WTC11 (cell line): ENCODE measurements around the gene SH2D6. TPM values are rescaled to one million over a fixed set of nuclear protein-coding genes. Genes with fewer than 3 reads are reported as not detected.
A peak's percentile ranks its signal among the peaks of the same experiment; 100 is the strongest.

Source experiments
- ATAC-seq: fragments of 200-7000 bp; cut with Tn5 transposase; 2 replicates; pipeline ENCODE4 v1.10.0; 2021; ENCODE audit warnings: mild to moderate bottlenecking, moderate library complexity
- CTCF ChIA-PET: fragments of 300-600 bp; sonication (Branson Sonifier 250); formaldehyde crosslinking; loops from one replicate; lab custom pipeline; 2021; ENCODE audit warnings: antibody characterized with exemption; lab: Charles Lee
- POLR2A ChIA-PET: fragments of 350-600 bp; sonication (Branson Sonifier 250); formaldehyde crosslinking; loops from one replicate; lab custom pipeline; 2021; ENCODE audit warnings: antibody characterized with exemption; lab: Charles Lee
- DNase-seq: peaks from one replicate; pipeline ENCODE4 v3.0.0; 2021; ENCODE audit warnings: low spot score
- H3K27ac Mint-ChIP-seq: 2 replicates; pipeline ENCODE4 v1.8.0; 2021; ENCODE audit warnings: mixed read lengths
- H3K27me3 Mint-ChIP-seq: 2 replicates; pipeline ENCODE4 v1.8.0; 2021; ENCODE audit warnings: low read depth, mild to moderate bottlenecking, moderate library complexity, mixed read lengths
- H3K36me3 Mint-ChIP-seq: 2 replicates; pipeline ENCODE4 v1.8.0; 2021; ENCODE audit warnings: mixed read lengths
- H3K4me1 Mint-ChIP-seq: 2 replicates; pipeline ENCODE4 v1.8.0; 2022; ENCODE audit warnings: mixed read lengths
- H3K4me3 Mint-ChIP-seq: 2 replicates; pipeline ENCODE4 v1.8.0; 2021; ENCODE audit warnings: mild to moderate bottlenecking, moderate library complexity, mixed read lengths
- H3K9me3 Mint-ChIP-seq: 2 replicates; pipeline ENCODE4 v1.8.0; 2021; ENCODE audit warnings: mixed read lengths
- AR ChIP-seq: fragments of 250-450 bp; sonication (Bioruptor Pico); IDR thresholded peaks from 2 replicates; pipeline ENCODE4 v1.9.0; 2021; ENCODE audit warnings: mild to moderate bottlenecking
- ATF6 ChIP-seq: sonication (generic); formaldehyde crosslinking; IDR thresholded peaks from 2 replicates; pipeline ENCODE4 v1.8.1; 2023; ENCODE audit warnings: mild to moderate bottlenecking, missing genetic modification reagents
- CDX4 ChIP-seq: fragments of 250-450 bp; sonication (Bioruptor Pico); IDR thresholded peaks from 2 replicates; pipeline ENCODE4 v1.9.0; 2021; ENCODE audit warnings: moderate library complexity, mild to moderate bottlenecking, inconsistent platforms, borderline replicate concordance
- E2F1 ChIP-seq: sonication (generic); formaldehyde crosslinking; IDR thresholded peaks from 2 replicates; pipeline ENCODE4 v1.8.0; 2022; ENCODE audit warnings: mild to moderate bottlenecking, missing genetic modification reagents
- E2F5 ChIP-seq: sonication (generic); formaldehyde crosslinking; IDR thresholded peaks from 2 replicates; pipeline ENCODE4 v1.8.1; 2022; ENCODE audit warnings: mild to moderate bottlenecking, moderate library complexity, missing genetic modification reagents
- ELF4 ChIP-seq: sonication (generic); formaldehyde crosslinking; IDR thresholded peaks from 2 replicates; pipeline ENCODE4 v1.8.1; 2022; ENCODE audit warnings: low read depth, mild to moderate bottlenecking, moderate library complexity, missing genetic modification reagents
- EMX1 ChIP-seq: fragments of 250-450 bp; sonication (Bioruptor Pico); IDR thresholded peaks from 2 replicates; pipeline ENCODE4 v1.8.0; 2021; ENCODE audit warnings: mild to moderate bottlenecking
- GABPB1 ChIP-seq: sonication (generic); formaldehyde crosslinking; IDR thresholded peaks from 2 replicates; pipeline ENCODE4 v1.8.1; 2023; ENCODE audit warnings: mild to moderate bottlenecking, missing genetic modification reagents
- GRHL2 ChIP-seq: fragments of 250-450 bp; sonication (Bioruptor Pico); IDR thresholded peaks from 2 replicates; pipeline ENCODE4 v1.8.0; 2022; ENCODE audit warnings: mild to moderate bottlenecking, moderate library complexity; ENCODE audit not compliant: insufficient replicate concordance, severe bottlenecking
- TEAD4 ChIP-seq: sonication (generic); formaldehyde crosslinking; IDR thresholded peaks from 2 replicates; pipeline ENCODE4 v1.8.0; 2022; ENCODE audit warnings: mild to moderate bottlenecking, missing genetic modification reagents
- ZNF281 ChIP-seq: sonication (generic); formaldehyde crosslinking; IDR thresholded peaks from 2 replicates; pipeline ENCODE4 v1.8.0; 2023; ENCODE audit warnings: mild to moderate bottlenecking, missing genetic modification reagents
- total RNA-seq: library from RNA; stranded (reverse); gene quantifications from 3 replicates; pipeline ENCODE4 v1.2.3, GENCODE V29; 2021

The SH2D6 gene
- total RNA-seq, 1 experiment from 2014 or later, result 1.2 TPM

GRCh38 chr2:85457043-85457442 is 38.5 kb downstream of the SH2D6 start (continued):
- TF ChIP-seq GRHL2 (CRISPR knock-in tag), result no peak

GRCh38 chr2:85457877-85458316 is 39.4 kb downstream of the SH2D6 start:
- peaks cover 6% of the 10 kb centered on the region; the same call in 1 of the 2 replicates for H3K9me3 Mint-ChIP-seq
- peaks cover 35% of the 10 kb centered on the region for H3K27me3 Mint-ChIP-seq
- DNase-seq, result no peak
- no peaks in the 10 kb centered on the region for H3K36me3 Mint-ChIP-seq
- TF ChIP-seq ELF4 (CRISPR knock-in tag), result no peak
- no peak for TF ChIP-seq CDX4 (CRISPR knock-in tag)
- no peak for TF ChIP-seq GABPB1 (CRISPR knock-in tag)
- no peak for TF ChIP-seq EMX1
- no peak for TF ChIP-seq TEAD4
- TF ChIP-seq ZNF281 (CRISPR knock-in tag), result no peak
- TF ChIP-seq E2F1 (CRISPR knock-in tag), result no peak
- no peak for TF ChIP-seq ATF6 (CRISPR knock-in tag)
- no peak for TF ChIP-seq AR
- TF ChIP-seq E2F5 (CRISPR knock-in tag), result no peak
- H3K27ac Mint-ChIP-seq, result peak overlapping the region; percentile 2; the same call in 1 of the 2 replicates
- no peak for ATAC-seq
- no peak overlapping the region for H3K4me3 Mint-ChIP-seq
- CTCF ChIA-PET, result interaction anchor here (0.5 to 1.2 kb wide), 4 partner anchors 11 to 67 kb away, joined by 3 read pairs; no protein-coding TSS in a partner anchor
- POLR2A ChIA-PET, result no interaction called here
- H3K4me1 Mint-ChIP-seq, result peaks cover 47% of the 10 kb centered on the region
